HL-60 (cell line): ENCODE measurements around the gene DGAT2L6.

Source experiments
- DNase-seq, 2 experiments: peaks; one replicate each; pipeline ENCODE4 v3.0.0-alpha.2; 2010 to 2020; ENCODE audit warnings: low read depth in 1 of 2, low spot score in 1 of 2
- H3K27ac ChIP-seq: fragments of 250-450 bp; sonication (Bioruptor Pico); replicated peaks from 2 replicates; pipeline ENCODE4 v1.5.1; 2020; ENCODE audit warnings: mild to moderate bottlenecking, moderate library complexity
- H3K27me3 ChIP-seq: fragments of 250-450 bp; sonication (Bioruptor Pico); 2 replicates; pipeline ENCODE4 v1.5.1; 2021; ENCODE audit warnings: mild to moderate bottlenecking, moderate library complexity; ENCODE audit not compliant: insufficient read depth, poor library complexity, severe bottlenecking
- H3K4me3 ChIP-seq: replicated peaks from 2 replicates; pipeline ENCODE4 v1.5.1; 2011; ENCODE audit warnings: mild to moderate bottlenecking, control low read depth, low read length; ENCODE audit not compliant: insufficient read depth
- CTCF ChIP-seq: IDR thresholded peaks from one replicate; pipeline ENCODE4 v1.5.1; 2011; ENCODE audit warnings: low read length, control low read depth, inconsistent platforms; ENCODE audit not compliant: insufficient read depth
- GABPA ChIP-seq: IDR thresholded peaks from 2 replicates; pipeline ENCODE4 v1.6.1; 2012; ENCODE audit warnings: low read depth
- POLR2AphosphoS5 ChIP-seq: IDR thresholded peaks from 2 replicates; pipeline ENCODE4 v1.6.1; 2012; ENCODE audit warnings: low read depth
- SPI1 ChIP-seq: IDR thresholded peaks from 2 replicates; pipeline ENCODE4 v1.6.1; 2012; ENCODE audit warnings: low read depth, mild to moderate bottlenecking, borderline replicate concordance
- TF ChIP-seq, protein P1 (sequence below): IDR thresholded peaks from 2 replicates; pipeline ENCODE4 v1.6.1; 2012; ENCODE audit warnings: low read depth; ENCODE audit not compliant: insufficient replicate concordance

DGAT2L6 gene

DNA sequence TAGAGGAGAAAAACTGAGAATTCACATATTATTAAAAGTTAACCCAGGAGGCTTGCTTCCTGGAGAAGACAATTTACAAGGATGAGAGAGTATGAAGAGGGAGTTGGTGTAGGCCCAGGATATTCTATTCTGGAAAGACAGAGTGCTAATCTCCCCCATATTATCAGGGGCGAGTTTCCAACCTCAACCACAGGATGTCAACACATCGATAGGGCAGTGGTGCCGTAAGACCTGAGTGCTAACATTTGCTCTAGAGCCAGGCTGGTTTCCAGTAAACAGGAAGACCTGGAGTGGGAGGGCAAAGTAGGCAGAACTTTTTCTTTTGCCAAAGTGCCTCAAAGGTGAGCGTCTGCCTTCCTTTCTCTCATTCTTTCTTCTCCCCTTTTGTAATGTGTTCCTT is 54.4 kb downstream of the DGAT2L6 start:
- TF ChIP-seq GABPA: no peak
- TF ChIP-seq SPI1: no peak
- no peak for TF ChIP-seq POLR2AphosphoS5
- TF ChIP-seq, protein P1, sequence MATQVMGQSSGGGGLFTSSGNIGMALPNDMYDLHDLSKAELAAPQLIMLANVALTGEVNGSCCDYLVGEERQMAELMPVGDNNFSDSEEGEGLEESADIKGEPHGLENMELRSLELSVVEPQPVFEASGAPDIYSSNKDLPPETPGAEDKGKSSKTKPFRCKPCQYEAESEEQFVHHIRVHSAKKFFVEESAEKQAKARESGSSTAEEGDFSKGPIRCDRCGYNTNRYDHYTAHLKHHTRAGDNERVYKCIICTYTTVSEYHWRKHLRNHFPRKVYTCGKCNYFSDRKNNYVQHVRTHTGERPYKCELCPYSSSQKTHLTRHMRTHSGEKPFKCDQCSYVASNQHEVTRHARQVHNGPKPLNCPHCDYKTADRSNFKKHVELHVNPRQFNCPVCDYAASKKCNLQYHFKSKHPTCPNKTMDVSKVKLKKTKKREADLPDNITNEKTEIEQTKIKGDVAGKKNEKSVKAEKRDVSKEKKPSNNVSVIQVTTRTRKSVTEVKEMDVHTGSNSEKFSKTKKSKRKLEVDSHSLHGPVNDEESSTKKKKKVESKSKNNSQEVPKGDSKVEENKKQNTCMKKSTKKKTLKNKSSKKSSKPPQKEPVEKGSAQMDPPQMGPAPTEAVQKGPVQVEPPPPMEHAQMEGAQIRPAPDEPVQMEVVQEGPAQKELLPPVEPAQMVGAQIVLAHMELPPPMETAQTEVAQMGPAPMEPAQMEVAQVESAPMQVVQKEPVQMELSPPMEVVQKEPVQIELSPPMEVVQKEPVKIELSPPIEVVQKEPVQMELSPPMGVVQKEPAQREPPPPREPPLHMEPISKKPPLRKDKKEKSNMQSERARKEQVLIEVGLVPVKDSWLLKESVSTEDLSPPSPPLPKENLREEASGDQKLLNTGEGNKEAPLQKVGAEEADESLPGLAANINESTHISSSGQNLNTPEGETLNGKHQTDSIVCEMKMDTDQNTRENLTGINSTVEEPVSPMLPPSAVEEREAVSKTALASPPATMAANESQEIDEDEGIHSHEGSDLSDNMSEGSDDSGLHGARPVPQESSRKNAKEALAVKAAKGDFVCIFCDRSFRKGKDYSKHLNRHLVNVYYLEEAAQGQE: no peak
- no peak for TF ChIP-seq CTCF
- no peaks in the 10 kb centered on the region for H3K27me3 ChIP-seq
- DNase-seq: no peak
- no peak overlapping the region for H3K4me3 ChIP-seq
- no peak overlapping the region for H3K27ac ChIP-seq

GRCh38 chrX:70234355-70234754 is 57.1 kb downstream of the DGAT2L6 start, which contains the start of gene AWAT1:
Gene AWAT1 (plus strand): TSS chrX:70234655. CDS start chrX:70234696, 41 bp downstream.
- TF ChIP-seq GABPA: no peak
- no peak for TF ChIP-seq POLR2AphosphoS5
- no peak for TF ChIP-seq CTCF
- TF ChIP-seq, protein P1: no peak
- TF ChIP-seq SPI1: no peak
- Histone ChIP-seq H3K27me3 (no peaks in the 10 kb centered on the region), H3K4me3 (no peak within 1 kb of the TSS), H3K27ac (no peak within 1 kb of the TSS)
- DNase-seq: no peak

DNA sequence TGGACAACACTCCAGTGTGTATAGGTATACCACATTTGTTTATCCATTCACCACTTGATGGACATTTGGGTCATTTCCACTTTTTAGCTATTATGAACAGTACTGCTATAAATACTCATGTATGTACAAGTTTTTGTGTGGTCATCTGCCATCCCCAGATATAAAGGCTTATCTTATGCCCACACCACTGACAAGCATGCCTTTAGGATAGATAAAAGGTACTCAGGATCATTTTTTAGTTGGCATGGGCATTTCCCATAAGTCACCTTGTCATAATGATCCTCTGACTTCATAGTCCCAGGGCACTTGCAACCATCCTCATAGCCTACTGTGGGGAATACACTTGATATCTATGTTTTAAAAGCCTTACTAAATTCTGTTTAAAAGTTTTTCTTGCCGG is 63.5 kb downstream of the DGAT2L6 start:
- TF ChIP-seq POLR2AphosphoS5 (no peak), GABPA (no peak), SPI1 (no peak), CTCF (no peak)
- TF ChIP-seq, protein P1: no peak
- no peaks in the 10 kb centered on the region for H3K27me3 ChIP-seq
- H3K27ac ChIP-seq: no peak overlapping the region
- H3K4me3 ChIP-seq: no peak overlapping the region
- no peak for DNase-seq
